ENCODE data around the gene PPP2R2B. TPM values are rescaled to one million over a fixed set of nuclear protein-coding genes. Genes with fewer than 3 reads are reported as not detected.
"Not testable (repeated sequence)": the region's sequence is repeated elsewhere in the genome, so short reads cannot be mapped to it uniquely, and the experiment has no call there.

PPP2R2B gene
- total RNA-seq, 1 donor from 2014 or later: 10.0 TPM

DNA sequence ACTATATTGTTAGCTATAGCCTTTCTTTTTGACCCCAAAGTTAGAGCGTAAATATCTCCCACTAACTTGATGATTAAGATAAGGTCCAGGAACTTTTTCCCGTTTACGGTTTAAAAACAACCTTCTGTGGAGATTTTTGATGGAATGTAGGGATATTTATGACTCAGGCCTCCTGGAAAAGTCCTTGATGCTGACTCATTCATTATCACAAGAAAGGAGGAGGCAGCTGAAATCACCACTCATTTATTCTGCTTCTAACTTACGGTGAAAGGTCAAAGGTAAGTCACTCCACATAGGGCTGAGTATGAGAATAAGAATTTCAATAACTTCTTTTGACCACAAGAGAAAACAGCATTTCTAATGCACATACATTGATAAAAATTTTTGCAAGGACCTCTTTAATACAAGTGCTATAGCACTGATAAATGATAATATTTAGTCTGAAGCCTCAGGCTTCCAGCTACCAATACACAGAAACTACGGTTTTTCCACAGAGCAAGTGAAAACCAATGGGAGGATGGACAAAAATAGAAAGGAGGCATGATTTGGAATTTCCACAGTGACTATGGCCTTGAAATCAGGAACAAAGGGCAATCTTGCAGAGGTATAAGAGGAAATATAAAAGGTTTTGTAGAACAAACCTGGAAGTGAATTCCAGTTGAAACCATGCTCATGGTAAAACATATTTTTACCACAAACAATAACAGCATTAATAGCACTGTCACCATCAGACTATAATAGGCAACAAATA lies 146.5 kb downstream of the PPP2R2B start:
- Histone ChIP-seq H3K4me3 (no peak overlapping the region), H3K27me3 (no peaks in the 10 kb centered on the region), H3K9me3 (peaks cover 6 to 8% of the 10 kb centered on the region in 2 donors), H3K27ac (peak overlapping the region; percentile 26 to 53), H3K36me3 (no peaks in the 10 kb centered on the region), H3K4me1 (peaks cover 7 to 10% of the 10 kb centered on the region in 2 donors)
- DNase-seq (ENCODE audit: low spot score in 2 of 2): no peak
- TF ChIP-seq, protein P1, sequence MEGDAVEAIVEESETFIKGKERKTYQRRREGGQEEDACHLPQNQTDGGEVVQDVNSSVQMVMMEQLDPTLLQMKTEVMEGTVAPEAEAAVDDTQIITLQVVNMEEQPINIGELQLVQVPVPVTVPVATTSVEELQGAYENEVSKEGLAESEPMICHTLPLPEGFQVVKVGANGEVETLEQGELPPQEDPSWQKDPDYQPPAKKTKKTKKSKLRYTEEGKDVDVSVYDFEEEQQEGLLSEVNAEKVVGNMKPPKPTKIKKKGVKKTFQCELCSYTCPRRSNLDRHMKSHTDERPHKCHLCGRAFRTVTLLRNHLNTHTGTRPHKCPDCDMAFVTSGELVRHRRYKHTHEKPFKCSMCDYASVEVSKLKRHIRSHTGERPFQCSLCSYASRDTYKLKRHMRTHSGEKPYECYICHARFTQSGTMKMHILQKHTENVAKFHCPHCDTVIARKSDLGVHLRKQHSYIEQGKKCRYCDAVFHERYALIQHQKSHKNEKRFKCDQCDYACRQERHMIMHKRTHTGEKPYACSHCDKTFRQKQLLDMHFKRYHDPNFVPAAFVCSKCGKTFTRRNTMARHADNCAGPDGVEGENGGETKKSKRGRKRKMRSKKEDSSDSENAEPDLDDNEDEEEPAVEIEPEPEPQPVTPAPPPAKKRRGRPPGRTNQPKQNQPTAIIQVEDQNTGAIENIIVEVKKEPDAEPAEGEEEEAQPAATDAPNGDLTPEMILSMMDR (IDR thresholded peaks at IDR 0.05): no peak
- intact Hi-C loops (cut with DNase I): loop anchor here (5.0 kb wide), 2 partner anchors 65 to 145 kb away; partner anchors contain the start of gene PPP2R2B

DNA sequence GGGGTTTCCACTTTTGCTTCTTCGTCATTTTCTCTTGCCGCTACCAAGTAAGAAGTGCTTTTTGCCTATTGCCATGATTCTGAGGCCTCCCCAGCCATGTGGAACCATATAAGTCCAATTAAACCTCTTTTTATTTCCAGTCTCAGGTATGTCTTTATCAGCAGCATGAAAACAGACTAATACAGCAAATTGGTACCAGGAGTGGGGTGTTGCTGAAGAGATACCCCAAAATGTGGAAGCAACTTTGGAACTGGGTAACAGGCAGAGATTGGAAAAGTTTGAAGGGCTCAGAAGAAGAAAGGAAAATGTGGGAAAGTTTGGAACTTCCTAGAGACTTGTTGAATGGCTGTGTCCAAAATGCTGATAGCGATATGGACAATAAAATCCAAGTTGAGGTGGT lies 149.8 kb downstream of the PPP2R2B start:
- not testable (repeated sequence) for H3K9me3 ChIP-seq; DNase-seq (ENCODE audit: low spot score in 2 of 2); H3K27ac ChIP-seq; H3K27me3 ChIP-seq; H3K4me3 ChIP-seq; H3K36me3 ChIP-seq
- intact Hi-C loops (cut with DNase I): loop anchor here (5.0 kb wide), 1 partner anchor 64 kb away; no protein-coding TSS in a partner anchor
- peaks cover 7 to 14% of the 10 kb centered on the region in 2 donors for H3K4me1 ChIP-seq

DNA sequence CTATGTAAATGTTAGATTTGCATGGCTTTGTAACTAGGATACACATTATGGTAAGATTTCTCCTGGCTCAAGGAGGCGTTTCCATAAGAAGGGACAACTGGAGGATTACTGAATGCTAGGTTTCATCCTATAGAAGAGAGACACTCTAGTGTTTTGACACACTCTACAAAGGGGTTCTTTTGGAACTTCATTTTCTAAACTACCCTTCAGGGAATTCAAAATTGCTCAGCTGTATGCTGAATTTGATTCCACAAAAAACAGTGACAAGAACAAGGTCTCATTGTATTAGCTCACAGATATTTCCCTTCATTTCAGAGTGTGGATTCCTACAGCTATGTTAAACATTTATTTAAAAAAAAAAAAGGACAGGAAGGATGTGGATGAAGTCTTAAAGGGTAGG lies 151.7 kb downstream of the PPP2R2B start:
- Histone ChIP-seq H3K36me3 (no peaks in the 10 kb centered on the region), H3K4me3 (no peak overlapping the region), H3K4me1 (peaks cover 0 to 13% of the 10 kb centered on the region in 2 donors), H3K27ac (no peak overlapping the region), H3K27me3 (no peaks in the 10 kb centered on the region), H3K9me3 (peaks cover 6 to 8% of the 10 kb centered on the region in 2 donors)
- intact Hi-C loops (cut with DNase I): loop anchor here (5.0 kb wide), 1 partner anchor 65 kb away; no protein-coding TSS in a partner anchor
- TF ChIP-seq, protein P1 (IDR thresholded peaks at IDR 0.05): no peak
- no peak for DNase-seq (ENCODE audit: low spot score in 2 of 2)

- Histone ChIP-seq H3K27me3 (no peaks in the 10 kb centered on the region), H3K9me3 (peaks cover 6 to 8% of the 10 kb centered on the region in 2 donors), H3K36me3 (no peaks in the 10 kb centered on the region), H3K27ac (peak overlapping the region in 1 of 2 donors; percentile 22), H3K4me1 (peaks cover 0 to 7% of the 10 kb centered on the region in 2 donors), H3K4me3 (no peak overlapping the region)
- intact Hi-C loops (cut with DNase I): loop anchor here (5.0 kb wide), 1 partner anchor 66 kb away; no protein-coding TSS in a partner anchor
- no peak for DNase-seq (ENCODE audit: low spot score in 2 of 2)
- TF ChIP-seq, protein P1 (IDR thresholded peaks at IDR 0.05): no peak
These were observed 152.5 kb downstream of the PPP2R2B start for GRCh38 chr5:146726020-146726419.

DNA sequence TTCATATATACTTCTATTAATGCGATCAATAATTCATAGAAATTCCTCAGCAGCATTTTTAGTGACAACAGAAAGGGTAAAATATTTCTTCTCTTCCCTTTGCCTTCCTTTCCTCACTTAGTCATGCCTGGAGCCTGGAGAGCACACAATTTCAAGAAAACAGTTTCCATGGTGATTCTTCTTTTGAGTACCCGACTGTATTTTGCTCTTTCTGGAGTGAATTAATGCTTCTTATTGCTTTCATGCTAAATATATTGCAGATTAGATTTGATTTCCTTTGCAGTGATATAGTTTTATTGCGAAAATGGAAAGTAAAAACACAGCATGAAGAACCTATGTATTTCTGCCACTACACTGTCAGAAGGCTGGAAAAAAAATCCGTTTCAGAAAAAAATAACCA lies 153.5 kb downstream of the PPP2R2B start:
- Histone ChIP-seq H3K4me3 (no peak overlapping the region), H3K27me3 (no peaks in the 10 kb centered on the region), H3K27ac (no peak overlapping the region), H3K9me3 (peaks cover 6 to 8% of the 10 kb centered on the region in 2 donors), H3K36me3 (no peaks in the 10 kb centered on the region), H3K4me1 (peaks cover 0 to 7% of the 10 kb centered on the region in 2 donors)
- intact Hi-C loops (cut with DNase I): loop anchor here (5.0 kb wide), 1 partner anchor 67 kb away; no protein-coding TSS in a partner anchor
- DNase-seq (ENCODE audit: low spot score in 2 of 2): no peak
- TF ChIP-seq, protein P1 (IDR thresholded peaks at IDR 0.05): no peak

GRCh38 chr5:146722361-146722779 lies 156.2 kb downstream of the PPP2R2B start:
- peaks cover 0 to 11% of the 10 kb centered on the region in 2 donors for H3K4me1 ChIP-seq
- H3K27me3 ChIP-seq: no peaks in the 10 kb centered on the region
- H3K36me3 ChIP-seq: no peaks in the 10 kb centered on the region
- intact Hi-C loops (cut with DNase I): no loop called here
- no peak overlapping the region for H3K4me3 ChIP-seq
- no peaks in the 10 kb centered on the region for H3K9me3 ChIP-seq
- no peak overlapping the region for H3K27ac ChIP-seq
- TF ChIP-seq, protein P1 (IDR thresholded peaks at IDR 0.05): no peak
- DNase-seq (ENCODE audit: low spot score in 2 of 2): no peak

All from ascending aorta (tissue), 2 donors.